Mesendoderm (in vitro differentiated cells): ENCODE results near the gene CAMTA1.

Experiments used
- DNase-seq: peaks from one replicate; pipeline ENCODE4 v3.0.0; 2013
- H2AK5ac ChIP-seq: 2 replicates; pipeline ENCODE4 v1.6.1; 2013; ENCODE audit warnings: low read length, inconsistent platforms
- H2BK120ac ChIP-seq: 2 replicates; pipeline ENCODE4 v1.6.1; 2013; ENCODE audit warnings: low read depth, mild to moderate bottlenecking, low read length, moderate library complexity, mixed read lengths
- H2BK15ac ChIP-seq: replicated peaks from 2 replicates; pipeline ENCODE4 v1.6.1; 2013; ENCODE audit warnings: low read depth, mild to moderate bottlenecking, moderate library complexity
- H2BK5ac ChIP-seq: 2 replicates; pipeline ENCODE4 v1.6.1; 2013; ENCODE audit warnings: low read length, inconsistent platforms
- H3K18ac ChIP-seq: 2 replicates; pipeline ENCODE4 v1.6.1; 2013; ENCODE audit warnings: mild to moderate bottlenecking, low read length, mixed read lengths
- H3K23ac ChIP-seq: one replicate; pipeline ENCODE4 v1.6.1; 2013; ENCODE audit warnings: low read length
- H3K27ac ChIP-seq: 2 replicates; pipeline ENCODE4 v1.5.1; 2013; ENCODE audit warnings: low read depth, mild to moderate bottlenecking, inconsistent platforms, low read length, moderate library complexity
- H3K27me3 ChIP-seq: 2 replicates; pipeline ENCODE4 v1.6.1; 2013; ENCODE audit warnings: low read length, control low read depth, mild to moderate bottlenecking, inconsistent platforms; ENCODE audit not compliant: insufficient read depth, poor library complexity
- H3K36me3 ChIP-seq: 2 replicates; pipeline ENCODE4 v1.6.1; 2013; ENCODE audit warnings: low read length, inconsistent platforms; ENCODE audit not compliant: control insufficient read depth, insufficient read depth
- H3K4ac ChIP-seq: one replicate; pipeline ENCODE4 v1.6.1; 2013; ENCODE audit warnings: low read depth, mild to moderate bottlenecking, low read length, moderate library complexity
- H3K4me1 ChIP-seq: 2 replicates; pipeline ENCODE4 v1.6.1; 2013; ENCODE audit warnings: low read depth, low read length, inconsistent platforms; ENCODE audit not compliant: control insufficient read depth
- H3K4me2 ChIP-seq: 2 replicates; pipeline ENCODE4 v1.6.1; 2013; ENCODE audit warnings: low read length
- H3K4me3 ChIP-seq: 2 replicates; pipeline ENCODE4 v1.5.1; 2013; ENCODE audit warnings: mild to moderate bottlenecking, low read length
- H3K56ac ChIP-seq: one replicate; pipeline ENCODE4 v1.6.1; 2013; ENCODE audit warnings: low read length
- H3K79me1 ChIP-seq: 2 replicates; pipeline ENCODE4 v1.6.1; 2013; ENCODE audit warnings: low read length, inconsistent platforms
- H3K79me2 ChIP-seq: 2 replicates; pipeline ENCODE4 v1.6.1; 2013; ENCODE audit warnings: mild to moderate bottlenecking, low read length; ENCODE audit not compliant: control insufficient read depth, insufficient read depth
- H3K9ac ChIP-seq: 2 replicates; pipeline ENCODE4 v1.6.1; 2013; ENCODE audit warnings: low read length, inconsistent platforms
- H4K5ac ChIP-seq: one replicate; pipeline ENCODE4 v1.6.1; 2013; ENCODE audit warnings: low read length
- H4K8ac ChIP-seq: one replicate; pipeline ENCODE4 v1.6.1; 2013; ENCODE audit warnings: low read depth, mild to moderate bottlenecking, control low read depth, low read length, moderate library complexity
- WGBS: extraction: QIAGEN DNeasy Blood & Tissue Kit; methylation state at CpG from one replicate; pipeline ENCODE4 v1.1.7; 2013; ENCODE audit warnings: low lambda C conversion rate, missing lambda C conversion rate; ENCODE audit not compliant: insufficient coverage; ENCODE audit errors: extremely low coverage; 5-methylcytosine and 5-hydroxymethylcytosine counted together

CAMTA1 gene

GRCh38 chr1:7334475-7335035 is 549.3 kb downstream of the CAMTA1 start:
- Histone ChIP-seq H3K27ac (no peak overlapping the region), H3K79me2 (no peaks in the 10 kb centered on the region), H3K36me3 (no peaks in the 10 kb centered on the region), H3K4me3 (no peak overlapping the region), H3K4me2 (no peak overlapping the region), H3K4ac (no peak overlapping the region), H3K4me1 (no peaks in the 10 kb centered on the region), H4K5ac (no peak overlapping the region), H3K27me3 (no peaks in the 10 kb centered on the region), H2AK5ac (no peak overlapping the region), H4K8ac (no peak overlapping the region), H3K56ac (no peak overlapping the region), H3K9ac (no peak overlapping the region), H2BK120ac (no peak overlapping the region), H3K18ac (no peak overlapping the region), H2BK15ac (no peak overlapping the region), H3K23ac (no peak overlapping the region), H2BK5ac (no peak overlapping the region), H3K79me1 (no peaks in the 10 kb centered on the region)
- DNase-seq, result peak; percentile 10
- WGBS, result no CpG with 5 or more reads among the region's 10 CpGs

- Histone ChIP-seq H3K36me3 (no peaks in the 10 kb centered on the region), H2BK5ac (no peak overlapping the region), H3K4me1 (no peaks in the 10 kb centered on the region), H2BK120ac (no peak overlapping the region), H3K4ac (no peak overlapping the region), H4K5ac (no peak overlapping the region), H3K56ac (no peak overlapping the region), H3K23ac (no peak overlapping the region), H3K4me2 (no peak overlapping the region), H2BK15ac (no peak overlapping the region), H3K4me3 (no peak overlapping the region), H3K27ac (no peak overlapping the region), H3K27me3 (no peaks in the 10 kb centered on the region), H3K79me2 (no peaks in the 10 kb centered on the region), H3K18ac (no peak overlapping the region), H3K79me1 (no peaks in the 10 kb centered on the region), H2AK5ac (no peak overlapping the region), H3K9ac (no peak overlapping the region), H4K8ac (no peak overlapping the region)
- WGBS, result no CpG with 5 or more reads among the region's 13 CpGs
- peak; percentile 12 for DNase-seq
Observed at GRCh38 chr1:7335224-7335879, 550.1 kb downstream of the CAMTA1 start.

DNA sequence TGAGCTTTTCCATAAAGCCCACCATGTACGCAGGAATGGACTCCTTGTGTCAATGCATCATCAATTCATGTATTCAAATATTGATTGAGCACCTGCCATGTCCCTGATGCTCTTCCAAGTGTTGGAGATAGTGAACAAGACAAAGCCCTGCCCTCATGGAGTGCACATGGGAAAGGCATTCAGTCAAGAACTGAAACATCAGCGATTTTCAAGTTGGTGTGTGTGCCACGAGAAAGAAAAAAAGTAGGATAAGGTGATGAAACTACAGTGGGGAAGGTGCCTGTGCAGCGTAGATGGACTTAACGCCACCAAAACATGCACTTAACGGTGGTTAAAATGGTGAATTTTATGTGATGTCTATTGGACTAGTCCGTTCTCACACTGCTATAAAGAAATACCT is 553.2 kb downstream of the CAMTA1 start:
- no peak overlapping the region for H3K23ac ChIP-seq
- no peak overlapping the region for H2BK120ac ChIP-seq
- no peak for DNase-seq
- H3K18ac ChIP-seq, result no peak overlapping the region
- H3K36me3 ChIP-seq, result no peaks in the 10 kb centered on the region
- H3K27me3 ChIP-seq, result no peaks in the 10 kb centered on the region
- H2AK5ac ChIP-seq, result no peak overlapping the region
- H3K79me1 ChIP-seq, result no peaks in the 10 kb centered on the region
- no peak overlapping the region for H3K4ac ChIP-seq
- no peak overlapping the region for H4K8ac ChIP-seq
- no CpG with 5 or more reads among the region's 7 CpGs for WGBS
- H3K27ac ChIP-seq, result no peak overlapping the region
- no peaks in the 10 kb centered on the region for H3K79me2 ChIP-seq
- no peak overlapping the region for H2BK5ac ChIP-seq
- H3K4me3 ChIP-seq, result no peak overlapping the region
- no peak overlapping the region for H2BK15ac ChIP-seq
- no peak overlapping the region for H3K4me2 ChIP-seq
- no peak overlapping the region for H3K56ac ChIP-seq
- H3K4me1 ChIP-seq, result no peaks in the 10 kb centered on the region
- no peak overlapping the region for H4K5ac ChIP-seq
- H3K9ac ChIP-seq, result no peak overlapping the region

DNA sequence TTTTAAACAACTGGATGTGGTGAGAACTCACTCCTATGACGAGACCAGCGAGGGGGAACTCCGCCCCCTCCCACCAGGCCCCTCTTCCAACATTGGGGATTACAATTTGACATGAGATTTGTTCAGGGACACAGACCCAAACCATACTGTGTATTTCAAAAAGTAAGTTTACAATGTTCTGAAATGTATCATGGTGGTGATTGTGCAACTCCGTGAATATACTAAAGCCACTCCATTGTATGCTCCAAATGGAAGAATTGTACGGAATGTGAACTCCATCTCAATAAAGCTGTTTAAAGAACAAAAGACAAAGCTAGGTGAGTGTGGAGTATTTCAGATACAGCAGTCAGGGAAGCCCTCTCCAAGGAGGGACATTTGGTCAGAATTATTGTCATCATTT is 553.8 kb downstream of the CAMTA1 start:
- no peaks in the 10 kb centered on the region for H3K36me3 ChIP-seq
- H3K4me3 ChIP-seq, result no peak overlapping the region
- H3K56ac ChIP-seq, result no peak overlapping the region
- H3K27ac ChIP-seq, result no peak overlapping the region
- DNase-seq, result no peak
- H3K79me2 ChIP-seq, result no peaks in the 10 kb centered on the region
- WGBS, result no CpG with 5 or more reads among the region's 5 CpGs
- no peak overlapping the region for H2BK5ac ChIP-seq
- no peaks in the 10 kb centered on the region for H3K4me1 ChIP-seq
- no peaks in the 10 kb centered on the region for H3K79me1 ChIP-seq
- H2BK120ac ChIP-seq, result no peak overlapping the region
- H4K5ac ChIP-seq, result no peak overlapping the region
- no peak overlapping the region for H3K18ac ChIP-seq
- no peak overlapping the region for H3K23ac ChIP-seq
- H2BK15ac ChIP-seq, result no peak overlapping the region
- no peak overlapping the region for H4K8ac ChIP-seq
- H3K9ac ChIP-seq, result no peak overlapping the region
- no peak overlapping the region for H3K4ac ChIP-seq
- no peaks in the 10 kb centered on the region for H3K27me3 ChIP-seq
- no peak overlapping the region for H2AK5ac ChIP-seq
- H3K4me2 ChIP-seq, result no peak overlapping the region

DNA sequence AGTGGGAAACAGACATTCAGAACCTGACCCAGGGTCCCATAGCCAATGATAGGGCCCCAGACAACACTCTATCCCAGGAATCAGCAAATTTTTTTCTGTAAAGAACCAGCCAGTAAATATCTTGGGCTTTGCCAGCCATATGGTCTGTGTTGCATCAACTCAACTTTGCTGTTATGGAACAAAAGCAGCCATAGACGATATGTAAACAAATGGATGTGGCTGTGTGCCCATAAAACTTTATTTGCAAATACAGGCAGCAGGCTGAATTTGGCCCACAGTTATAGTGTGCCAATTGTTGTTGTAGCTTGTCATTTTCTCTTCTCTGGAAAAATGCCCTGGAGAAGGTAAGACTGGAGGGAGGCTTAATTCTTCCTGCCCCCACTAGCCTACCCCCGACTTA is 554.7 kb downstream of the CAMTA1 start:
- Histone ChIP-seq H4K8ac (no peak overlapping the region), H2BK5ac (no peak overlapping the region), H3K27ac (no peak overlapping the region), H3K27me3 (no peaks in the 10 kb centered on the region), H3K36me3 (no peaks in the 10 kb centered on the region), H2BK15ac (no peak overlapping the region), H2BK120ac (no peak overlapping the region), H3K4me1 (no peaks in the 10 kb centered on the region), H3K9ac (no peak overlapping the region), H3K4me2 (no peak overlapping the region), H3K4ac (no peak overlapping the region), H4K5ac (no peak overlapping the region), H3K4me3 (no peak overlapping the region), H3K79me2 (no peaks in the 10 kb centered on the region), H3K56ac (no peak overlapping the region), H2AK5ac (no peak overlapping the region), H3K23ac (no peak overlapping the region), H3K79me1 (no peaks in the 10 kb centered on the region), H3K18ac (no peak overlapping the region)
- no CpG with 5 or more reads among the region's 2 CpGs for WGBS
- no peak for DNase-seq
